ENCODE results near the gene TBK1. TPM values are rescaled to one million over a fixed set of nuclear protein-coding genes. Genes with fewer than 3 reads are reported as not detected.

Gene TBK1
- total and polyA plus RNA-seq, 10 donors, result 13.9 to 55.2 (median 34.9) TPM

GRCh38 chr12:64455506-64455905 lies 3.6 kb downstream of the TBK1 start:
- Histone ChIP-seq H3K9me3 (no peaks in the 10 kb centered on the region), H3K4me3 (no peak overlapping the region), H3K4me1 (peaks cover 38 to 89% (median 76%) of the 10 kb centered on the region in 6 donors), H3K27me3 (replicated peaks in 1 of 7) (no peaks in the 10 kb centered on the region), H3K36me3 (peaks cover 0 to 33% (median 1%) of the 10 kb centered on the region in 6 donors), H3K27ac (peak overlapping the region in 4 of 8 donors; percentile 50 to 85 (median 70))
- DNase-seq, result no peak
- TF ChIP-seq CTCF (IDR thresholded peaks at IDR 0.05 in 8 of 11, conservative IDR thresholded peaks at IDR 0.05 in 3 of 11), result no peak
- TF ChIP-seq POLR2A (IDR thresholded peaks at IDR 0.05), result no peak
- TF ChIP-seq POLR2AphosphoS5 (IDR thresholded peaks at IDR 0.05), result no peak
- intact Hi-C loops (cut with DNase I; ENCODE audit: low total_unique reads), result loop anchor here (10.0 kb wide), 1 partner anchor 51 kb away; the partner anchor contains the start of gene XPOT
- 85 to 95% (median 87%) methylated on average over 1 of the region's 1 CpG for WGBS, 5 donors

GRCh38 chr12:64456119-64456518 lies 4.2 kb downstream of the TBK1 start:
- no peak for DNase-seq
- H3K27me3 ChIP-seq (replicated peaks in 1 of 7), result no peaks in the 10 kb centered on the region
- peaks cover 0 to 39% (median 3%) of the 10 kb centered on the region in 6 donors for H3K36me3 ChIP-seq
- TF ChIP-seq POLR2A (IDR thresholded peaks at IDR 0.05), result no peak
- TF ChIP-seq CTCF (IDR thresholded peaks at IDR 0.05 in 8 of 11, conservative IDR thresholded peaks at IDR 0.05 in 3 of 11), result no peak
- TF ChIP-seq POLR2AphosphoS5 (IDR thresholded peaks at IDR 0.05), result no peak
- H3K9me3 ChIP-seq, result no peaks in the 10 kb centered on the region
- no peak overlapping the region for H3K4me3 ChIP-seq
- peaks cover 37 to 89% (median 70%) of the 10 kb centered on the region in 6 donors for H3K4me1 ChIP-seq
- intact Hi-C loops (cut with DNase I; ENCODE audit: low total_unique reads), result loop anchor here (10.0 kb wide), 1 partner anchor 51 kb away; the partner anchor contains the start of gene XPOT
- peak overlapping the region in 6 of 8 donors; percentile 39 to 85 (median 70) for H3K27ac ChIP-seq

- Histone ChIP-seq H3K9me3 (no peaks in the 10 kb centered on the region), H3K4me3 (peak overlapping the region in 1 of 8 donors; percentile 0), H3K4me1 (peaks cover 34 to 86% (median 67%) of the 10 kb centered on the region in 6 donors), H3K27ac (peak overlapping the region; percentile 39 to 85 (median 70)), H3K27me3 (replicated peaks in 1 of 7) (no peaks in the 10 kb centered on the region), H3K36me3 (peaks cover 0 to 48% (median 6%) of the 10 kb centered on the region in 6 donors)
- intact Hi-C loops (cut with DNase I; ENCODE audit: low total_unique reads), result loop anchor here (10.0 kb wide), 1 partner anchor 52 kb away; the partner anchor contains the start of gene XPOT
- WGBS, 5 donors, result 38 to 49% (median 42%) methylated on average over 6 of the region's 6 CpGs
- TF ChIP-seq CTCF (IDR thresholded peaks at IDR 0.05 in 8 of 11, conservative IDR thresholded peaks at IDR 0.05 in 3 of 11), result no peak
- TF ChIP-seq POLR2A (IDR thresholded peaks at IDR 0.05), result no peak
- no peak for TF ChIP-seq POLR2AphosphoS5 (IDR thresholded peaks at IDR 0.05)
- no peak for DNase-seq
Observed at GRCh38 chr12:64457032-64457431, 5.1 kb downstream of the TBK1 start.

GRCh38 chr12:64457466-64457865 lies 5.5 kb downstream of the TBK1 start:
- no peak for TF ChIP-seq POLR2A (IDR thresholded peaks at IDR 0.05)
- no peak for TF ChIP-seq CTCF (IDR thresholded peaks at IDR 0.05 in 8 of 11, conservative IDR thresholded peaks at IDR 0.05 in 3 of 11)
- no peak for TF ChIP-seq POLR2AphosphoS5 (IDR thresholded peaks at IDR 0.05)
- H3K27ac ChIP-seq, result peak overlapping the region; percentile 3 to 85 (median 70)
- intact Hi-C loops (cut with DNase I; ENCODE audit: low total_unique reads), result loop anchor here (10.0 kb wide), 1 partner anchor 53 kb away; the partner anchor contains the start of gene XPOT
- DNase-seq, result no peak
- H3K4me1 ChIP-seq, result peaks cover 34 to 86% (median 67%) of the 10 kb centered on the region in 6 donors
- H3K4me3 ChIP-seq, result peak overlapping the region in 1 of 8 donors; percentile 0
- no peaks in the 10 kb centered on the region for H3K9me3 ChIP-seq
- H3K36me3 ChIP-seq, result peaks cover 0 to 52% (median 9%) of the 10 kb centered on the region in 6 donors
- WGBS, 5 donors, result 70 to 86% (median 73%) methylated on average over 3 of the region's 3 CpGs
- H3K27me3 ChIP-seq (replicated peaks in 1 of 7), result no peaks in the 10 kb centered on the region

Data from spleen (tissue), 11 donors.